A673 (cell line): ENCODE results near the gene SUPT4H1. TPM values are rescaled to one million over a fixed set of nuclear protein-coding genes. Genes with fewer than 3 reads are reported as not detected.
"Not testable (repeated sequence)": the region's sequence is repeated elsewhere in the genome, so short reads cannot be mapped to it uniquely, and the experiment has no call there.

ENCODE experiments used
- BruUV-seq: library from RNA; stranded (reverse); fragments of 400-500 nt; replicated peaks from 2 replicates; lab custom pipeline; 2021; lab: Mats Ljungman, UMichigan
- CTCF ChIA-PET: fragments of 300-600 bp; sonication (Branson Sonifier 250); formaldehyde crosslinking; loops from one replicate; lab custom pipeline; 2022; ENCODE audit warnings: antibody characterized with exemption; lab: Charles Lee
- POLR2A ChIA-PET: fragments of 300-600 bp; sonication (Branson Sonifier 250); formaldehyde crosslinking; loops from one replicate; lab custom pipeline; 2022; ENCODE audit warnings: antibody characterized with exemption; ENCODE audit not compliant: low non-redundant PET; lab: Charles Lee
- DNase-seq: peaks from one replicate; pipeline ENCODE4 v3.0.0-alpha.2; 2015; ENCODE audit warnings: low spot score
- H3K27ac ChIP-seq: fragments of 200-600 bp; sonication (generic); 2 replicates; pipeline ENCODE4 v1.5.1; 2016; ENCODE audit warnings: mixed run types, low read depth, mild to moderate bottlenecking, mixed read lengths, antibody characterized with exemption, low read length; ENCODE audit not compliant: poor library complexity, severe bottlenecking
- H3K27me3 ChIP-seq: fragments of 200-600 bp; sonication (generic); replicated peaks from 2 replicates; pipeline ENCODE4 v1.6.1; 2017; ENCODE audit warnings: mixed run types, low read depth, mild to moderate bottlenecking, mixed read lengths, antibody characterized with exemption, low read length; ENCODE audit not compliant: insufficient read depth, poor library complexity
- H3K36me3 ChIP-seq: fragments of 200-600 bp; sonication (generic); 2 replicates; pipeline ENCODE4 v1.6.1; 2016; ENCODE audit warnings: mixed run types, mild to moderate bottlenecking, mixed read lengths, antibody characterized with exemption, low read length; ENCODE audit not compliant: insufficient read depth, poor library complexity, severe bottlenecking
- H3K4me1 ChIP-seq: fragments of 200-600 bp; sonication (generic); 2 replicates; pipeline ENCODE4 v1.6.1; 2017; ENCODE audit warnings: mixed run types, mild to moderate bottlenecking, mixed read lengths, antibody characterized with exemption, low read length; ENCODE audit not compliant: insufficient read depth, poor library complexity, severe bottlenecking
- H3K4me3 ChIP-seq: fragments of 200-600 bp; sonication (generic); 2 replicates; pipeline ENCODE4 v1.5.1; 2016; ENCODE audit warnings: low read depth, mixed run types, mild to moderate bottlenecking, mixed read lengths, low read length; ENCODE audit not compliant: poor library complexity, severe bottlenecking
- H3K9me3 ChIP-seq: fragments of 200-600 bp; sonication (generic); 2 replicates; pipeline ENCODE4 v1.6.1; 2016; ENCODE audit warnings: mixed run types, low read depth, mild to moderate bottlenecking, mixed read lengths, antibody characterized with exemption, low read length; ENCODE audit not compliant: poor library complexity, severe bottlenecking
- CTCF ChIP-seq: fragments of 300-800, 200-600 bp; sonication (generic); conservative IDR thresholded peaks from 2 replicates; pipeline ENCODE4 v1.5.1; 2017; ENCODE audit warnings: low read depth, mild to moderate bottlenecking, antibody characterized with exemption, low read length, moderate library complexity, mixed read lengths
- EZH2 ChIP-seq: fragments of 200-600 bp; sonication (generic); IDR thresholded peaks from 2 replicates; pipeline ENCODE4 v1.6.1; 2017; ENCODE audit warnings: borderline replicate concordance, low read depth, mild to moderate bottlenecking, mixed read lengths, antibody characterized with exemption, low read length; ENCODE audit not compliant: poor library complexity, severe bottlenecking
- intact Hi-C: fragments of 100-400 bp; cut with micrococcal nuclease; formaldehyde crosslinking; loops from one replicate; pipeline ENCODE4 v1.10.0; 2022; ENCODE audit not compliant: unreplicated experiment
- total RNA-seq: library from RNA; stranded (reverse); gene quantifications from 2 replicates; pipeline ENCODE4 v1.2.3, GENCODE V29; 2021

Gene SUPT4H1
- total RNA-seq, 1 experiment from 2014 or later = 106 TPM

GRCh38 chr17:58343131-58343530 is 8.9 kb downstream of the SUPT4H1 start:
- no peak overlapping the region for H3K27ac ChIP-seq
- no peaks in the 10 kb centered on the region for H3K4me1 ChIP-seq
- no peaks in the 10 kb centered on the region for H3K9me3 ChIP-seq
- H3K36me3 ChIP-seq = peaks cover 32% of the 10 kb centered on the region
- intact Hi-C loops = no loop called here
- BruUV-seq = no TSS peak
- DNase-seq = no peak
- CTCF ChIA-PET = no interaction called here
- H3K27me3 ChIP-seq = no peaks in the 10 kb centered on the region
- H3K4me3 ChIP-seq = no peak overlapping the region
- POLR2A ChIA-PET = no interaction called here
- TF ChIP-seq EZH2 (no peak), CTCF (no peak)

DNA sequence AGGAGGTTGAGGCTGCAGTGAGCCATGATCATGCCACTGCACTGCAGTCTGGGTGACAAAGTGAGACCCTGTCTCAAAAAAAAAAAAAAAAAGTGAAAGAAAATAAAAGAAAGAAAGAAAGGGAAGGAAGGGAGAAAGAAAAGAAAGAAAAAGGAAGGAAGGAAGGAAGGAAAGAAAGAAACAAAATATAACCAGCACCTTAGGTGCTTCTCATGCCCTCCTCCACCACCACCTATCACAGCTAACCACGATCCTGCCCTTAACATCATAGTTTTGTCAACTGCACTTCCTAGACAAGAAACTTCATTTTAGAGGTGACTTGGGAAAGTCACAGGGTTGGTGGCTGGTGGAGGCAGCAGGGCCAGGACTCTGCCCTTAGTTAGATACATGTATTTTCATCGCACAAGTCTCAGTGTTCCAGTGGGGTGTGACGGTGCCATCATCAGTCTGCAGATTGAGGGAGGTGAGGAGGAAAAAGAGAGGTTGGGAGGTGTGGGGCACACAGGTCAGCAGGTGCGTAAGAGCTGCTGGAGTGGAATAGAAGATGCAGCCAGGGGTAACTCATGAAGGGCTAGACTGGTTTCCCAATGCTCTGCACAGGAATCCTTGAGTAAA is 10.0 kb downstream of the SUPT4H1 start:
- DNase-seq = no peak
- H3K27ac ChIP-seq = no peak overlapping the region
- H3K4me3 ChIP-seq = no peak overlapping the region
- CTCF ChIA-PET = no interaction called here
- no TSS peak for BruUV-seq
- peaks cover 25% of the 10 kb centered on the region for H3K36me3 ChIP-seq
- no peak for TF ChIP-seq CTCF
- TF ChIP-seq EZH2 = no peak
- intact Hi-C loops = no loop called here
- POLR2A ChIA-PET = interaction anchor here (0.8 kb wide), 1 partner anchor 113 kb away, joined by 5 read pairs; no protein-coding TSS in a partner anchor
- no peaks in the 10 kb centered on the region for H3K27me3 ChIP-seq
- no peaks in the 10 kb centered on the region for H3K4me1 ChIP-seq
- H3K9me3 ChIP-seq = no peaks in the 10 kb centered on the region

DNA sequence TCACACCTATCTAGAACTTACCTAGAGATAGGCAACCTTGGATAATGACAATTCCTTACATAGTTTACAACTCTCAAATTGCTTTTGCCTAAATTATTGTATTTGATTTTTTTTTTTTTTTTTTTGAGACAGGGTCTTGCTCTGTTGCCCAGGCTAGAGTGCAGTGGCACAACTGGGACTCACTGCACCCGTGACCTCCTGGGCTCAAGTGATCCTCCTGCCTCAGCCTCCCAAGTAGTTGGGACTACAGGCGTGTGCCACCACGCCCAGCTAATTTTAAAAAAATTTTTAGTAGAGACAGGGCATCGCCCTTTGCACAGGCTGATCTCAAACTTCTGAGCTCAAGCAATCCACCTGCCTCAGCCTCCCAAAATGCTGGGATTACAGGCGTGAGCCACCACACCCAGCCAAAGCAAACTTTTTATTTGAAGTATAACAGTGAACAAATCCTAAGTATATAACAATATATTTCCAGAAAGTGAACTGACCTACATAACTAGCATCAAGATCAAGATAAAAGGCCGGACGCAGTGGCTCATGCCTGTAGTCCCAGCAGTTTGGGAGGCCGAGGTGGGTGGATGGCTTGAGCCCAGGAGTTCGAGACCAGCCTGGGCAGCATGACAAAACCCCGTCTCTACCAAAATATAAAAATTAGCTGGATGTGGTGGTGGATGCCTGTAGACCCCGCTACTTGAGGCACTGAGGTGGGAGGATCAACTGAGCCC is 10.7 kb downstream of the SUPT4H1 start:
- H3K27ac ChIP-seq, H3K9me3 ChIP-seq, POLR2A ChIA-PET, H3K27me3 ChIP-seq, H3K4me1 ChIP-seq, BruUV-seq, intact Hi-C loops, CTCF ChIA-PET, DNase-seq, H3K4me3 ChIP-seq: not testable (repeated sequence)
- peaks cover 18% of the 10 kb centered on the region for H3K36me3 ChIP-seq

- no peaks in the 10 kb centered on the region for H3K27me3 ChIP-seq
- H3K4me3 ChIP-seq = no peak overlapping the region
- TF ChIP-seq EZH2 = no peak
- TF ChIP-seq CTCF = no peak
- no TSS peak for BruUV-seq
- no peaks in the 10 kb centered on the region for H3K4me1 ChIP-seq
- ChIA-PET POLR2A (no interaction called here), CTCF (no interaction called here)
- H3K27ac ChIP-seq = no peak overlapping the region
- peaks cover 9% of the 10 kb centered on the region for H3K36me3 ChIP-seq
- H3K9me3 ChIP-seq = no peaks in the 10 kb centered on the region
- intact Hi-C loops = no loop called here
- DNase-seq = no peak
Observed at GRCh38 chr17:58340405-58340876, 11.6 kb downstream of the SUPT4H1 start.
